Activated naive CD8-positive, alpha-beta T cell treated with anti-CD3 and anti-CD28 coated beads, Interleukin-2, amount 10 ng/mL, durations not matched to agents 7 days and 5 days (primary cell): ENCODE results near the gene ZNF14. TPM values are rescaled to one million over a fixed set of nuclear protein-coding genes. Genes with fewer than 3 reads are reported as not detected.
"Not testable (repeated sequence)": the region's sequence is repeated elsewhere in the genome, so short reads cannot be mapped to it uniquely, and the experiment has no call there.

Source experiments
- ATAC-seq: fragments of 150-1000 bp; cut with Tn5 transposase; one replicate; pipeline ENCODE4 v1.10.0; 2021; ENCODE audit warnings: low read depth, moderate library complexity
- POLR2A ChIA-PET: fragments of 350-600 bp; sonication (Branson Sonifier 250); formaldehyde crosslinking; loops from one replicate; lab custom pipeline; 2021; ENCODE audit warnings: antibody characterized with exemption; lab: Charles Lee
- DNase-seq: peaks from one replicate; pipeline ENCODE4 v3.0.0; 2021
- H3K27ac Mint-ChIP-seq: one replicate; pipeline ENCODE4 v1.8.0; 2022; ENCODE audit warnings: mild to moderate bottlenecking, mixed read lengths
- H3K27me3 Mint-ChIP-seq: one replicate; pipeline ENCODE4 v1.8.0; 2022; ENCODE audit warnings: mild to moderate bottlenecking, moderate library complexity, mixed read lengths
- H3K36me3 Mint-ChIP-seq: one replicate; pipeline ENCODE4 v1.8.0; 2021; ENCODE audit warnings: mild to moderate bottlenecking, mixed read lengths
- H3K4me1 Mint-ChIP-seq: one replicate; pipeline ENCODE4 v1.8.0; 2021; ENCODE audit warnings: mixed read lengths
- H3K4me3 Mint-ChIP-seq: one replicate; pipeline ENCODE4 v1.8.0; 2022; ENCODE audit warnings: mild to moderate bottlenecking, moderate library complexity, mixed read lengths
- H3K9me3 Mint-ChIP-seq: one replicate; pipeline ENCODE4 v1.8.0; 2021; ENCODE audit warnings: mixed read lengths
- total RNA-seq, 2 experiments: library from RNA; stranded (reverse); gene quantifications; one replicate each; pipeline ENCODE4 v1.2.3, GENCODE V29; 2021

The ZNF14 gene
- 10 to 100 TPM; 13.7 to 16.9 TPM for total RNA-seq

GRCh38 chr19:19732579-19733501 is at the start of gene ZNF14:
TSS of gene ZNF14 (minus strand) at chr19:19733112. CDS start at chr19:19732958, 154 bp downstream.
- ATAC-seq, result peak; percentile 100
- H3K4me3 Mint-ChIP-seq, result peak within 1 kb of the TSS; percentile 99
- H3K4me1 Mint-ChIP-seq, result peaks cover 16% of the 10 kb centered on the region
- no peaks in the 10 kb centered on the region for H3K27me3 Mint-ChIP-seq
- H3K27ac Mint-ChIP-seq, result peak within 1 kb of the TSS; percentile 97
- peaks cover 45% of the 10 kb centered on the region for H3K36me3 Mint-ChIP-seq
- POLR2A ChIA-PET, result interaction anchor here (0.5 to 2.6 kb wide), 14 partner anchors 12 to 691 kb away, joined by 3 to 25 read pairs (median 7); partner anchors contain the start of genes ATP13A1, ZNF101, ZNF253 and ZNF506
- peaks cover 15% of the 10 kb centered on the region for H3K9me3 Mint-ChIP-seq
- peak; percentile 85 for DNase-seq

- POLR2A ChIA-PET, H3K27ac Mint-ChIP-seq, H3K27me3 Mint-ChIP-seq, DNase-seq, H3K4me3 Mint-ChIP-seq, ATAC-seq: not testable (repeated sequence)
- H3K9me3 Mint-ChIP-seq, result peaks cover 42% of the 10 kb centered on the region
- peaks cover 19% of the 10 kb centered on the region for H3K4me1 Mint-ChIP-seq
- peaks cover 82% of the 10 kb centered on the region for H3K36me3 Mint-ChIP-seq
Measured at GRCh38 chr19:19781791-19782190, 48.9 kb upstream of the ZNF14 start.

- DNase-seq (no peak), ATAC-seq (no peak)
- POLR2A ChIA-PET, result interaction anchor here (1.4 to 1.7 kb wide), 2 partner anchors 43 to 87 kb away, joined by 4 to 5 read pairs; partner anchors contain the start of genes ZNF253 and ZNF506
- Mint-ChIP-seq H3K4me3 (peak overlapping the region; percentile 93), H3K36me3 (peaks cover 52% of the 10 kb centered on the region), H3K27me3 (no peaks in the 10 kb centered on the region), H3K27ac (peak overlapping the region; percentile 25), H3K9me3 (peaks cover 23% of the 10 kb centered on the region), H3K4me1 (peaks cover 28% of the 10 kb centered on the region)
Measured at GRCh38 chr19:19778666-19779065, 45.8 kb upstream of the ZNF14 start.

GRCh38 chr19:19777692-19778091 is 44.8 kb upstream of the ZNF14 start:
- Mint-ChIP-seq H3K27ac (peak overlapping the region; percentile 89), H3K36me3 (peaks cover 49% of the 10 kb centered on the region), H3K4me1 (peaks cover 26% of the 10 kb centered on the region), H3K4me3 (peak overlapping the region; percentile 93), H3K9me3 (peaks cover 22% of the 10 kb centered on the region), H3K27me3 (no peaks in the 10 kb centered on the region)
- DNase-seq, result no peak
- POLR2A ChIA-PET, result interaction anchor here (1.4 to 2.7 kb wide), 3 partner anchors 44 to 124 kb away, joined by 4 to 25 read pairs (median 5); partner anchors contain the start of genes ZNF253, ZNF506 and ZNF93
- ATAC-seq, result no peak

GRCh38 chr19:19776206-19777008 is 43.5 kb upstream of the ZNF14 start:
- POLR2A ChIA-PET, result interaction anchor here (0.6 to 2.7 kb wide), 22 partner anchors 10 to 1000 kb away, joined by 3 to 36 read pairs (median 4); partner anchors contain the start of genes ATP13A1, ZNF101, ZNF14 and ZNF253
- Mint-ChIP-seq H3K9me3 (peaks cover 17% of the 10 kb centered on the region), H3K4me1 (peaks cover 26% of the 10 kb centered on the region), H3K27me3 (no peaks in the 10 kb centered on the region), H3K27ac (peak overlapping the region; percentile 89), H3K36me3 (peaks cover 39% of the 10 kb centered on the region), H3K4me3 (peak overlapping the region; percentile 93)
- peak; percentile 90 for DNase-seq
- ATAC-seq, result peak; percentile 99

GRCh38 chr19:19775891-19776205 is 42.9 kb upstream of the ZNF14 start:
- peak; percentile 16 for ATAC-seq
- no peaks in the 10 kb centered on the region for H3K27me3 Mint-ChIP-seq
- H3K27ac Mint-ChIP-seq, result peak overlapping the region; percentile 89
- H3K4me3 Mint-ChIP-seq, result peak overlapping the region; percentile 93
- peaks cover 20% of the 10 kb centered on the region for H3K9me3 Mint-ChIP-seq
- H3K36me3 Mint-ChIP-seq, result peaks cover 37% of the 10 kb centered on the region
- DNase-seq, result no peak
- POLR2A ChIA-PET, result interaction anchor here (0.6 to 2.7 kb wide), 21 partner anchors 9 to 1001 kb away, joined by 3 to 36 read pairs (median 4); partner anchors contain the start of genes ATP13A1, ZNF101, ZNF14 and ZNF253
- H3K4me1 Mint-ChIP-seq, result peaks cover 26% of the 10 kb centered on the region

- H3K4me1 Mint-ChIP-seq, result peaks cover 26% of the 10 kb centered on the region
- peak overlapping the region; percentile 25 for H3K4me3 Mint-ChIP-seq
- POLR2A ChIA-PET, result interaction anchor here (0.6 kb wide), 1 partner anchor 176 kb away, joined by 5 read pairs; no protein-coding TSS in a partner anchor
Measured at GRCh38 chr19:19774354-19775033, 41.6 kb upstream of the ZNF14 start.

GRCh38 chr19:19771963-19772362 is 39.1 kb upstream of the ZNF14 start:
- peaks cover 15% of the 10 kb centered on the region for H3K9me3 Mint-ChIP-seq
- H3K4me3 Mint-ChIP-seq, result not testable (repeated sequence)

More at GRCh38 chr19:19774354-19775033, 41.6 kb upstream of the ZNF14 start:
- Mint-ChIP-seq H3K27me3 (no peaks in the 10 kb centered on the region), H3K27ac (no peak overlapping the region), H3K36me3 (peaks cover 26% of the 10 kb centered on the region), H3K9me3 (peaks cover 17% of the 10 kb centered on the region)
- ATAC-seq, result no peak
- no peak for DNase-seq

GRCh38 chr19:19769971-19770370 is 37.1 kb upstream of the ZNF14 start:
- H3K27me3 Mint-ChIP-seq, ATAC-seq, DNase-seq, POLR2A ChIA-PET, H3K4me1 Mint-ChIP-seq, H3K27ac Mint-ChIP-seq, H3K4me3 Mint-ChIP-seq: not testable (repeated sequence)
- Mint-ChIP-seq H3K36me3 (peaks cover 14% of the 10 kb centered on the region), H3K9me3 (peaks cover 21% of the 10 kb centered on the region)

More at GRCh38 chr19:19771963-19772362, 39.1 kb upstream of the ZNF14 start:
- Mint-ChIP-seq H3K4me1 (peaks cover 13% of the 10 kb centered on the region), H3K36me3 (peaks cover 12% of the 10 kb centered on the region)
- ATAC-seq, H3K27ac Mint-ChIP-seq, POLR2A ChIA-PET, H3K27me3 Mint-ChIP-seq, DNase-seq: not testable (repeated sequence)

GRCh38 chr19:19758164-19758563 is 25.3 kb upstream of the ZNF14 start:
- H3K4me3 Mint-ChIP-seq, result no peak overlapping the region
- no peaks in the 10 kb centered on the region for H3K27me3 Mint-ChIP-seq
- POLR2A ChIA-PET, result interaction anchor here (1.2 kb wide), 1 partner anchor 25 kb away, joined by 3 read pairs; the partner anchor contains the start of gene ZNF14
- H3K9me3 Mint-ChIP-seq, result peaks cover 10% of the 10 kb centered on the region
- peaks cover 1% of the 10 kb centered on the region for H3K4me1 Mint-ChIP-seq
- H3K36me3 Mint-ChIP-seq, result peaks cover 8% of the 10 kb centered on the region
- ATAC-seq, result no peak
- no peak overlapping the region for H3K27ac Mint-ChIP-seq
- no peak for DNase-seq

GRCh38 chr19:19752760-19753403 is 20.0 kb upstream of the ZNF14 start:
- H3K9me3 Mint-ChIP-seq, result peaks cover 6% of the 10 kb centered on the region
- H3K4me3 Mint-ChIP-seq, result no peak overlapping the region
- DNase-seq, result no peak
- POLR2A ChIA-PET, result no interaction called here
- peaks cover 2% of the 10 kb centered on the region for H3K36me3 Mint-ChIP-seq
- H3K4me1 Mint-ChIP-seq, result no peaks in the 10 kb centered on the region
- ATAC-seq, result no peak
- no peaks in the 10 kb centered on the region for H3K27me3 Mint-ChIP-seq
- H3K27ac Mint-ChIP-seq, result no peak overlapping the region

- peaks cover 5% of the 10 kb centered on the region for H3K9me3 Mint-ChIP-seq
- POLR2A ChIA-PET, result interaction anchor here (1.2 kb wide), 1 partner anchor 24 kb away, joined by 4 read pairs; no protein-coding TSS in a partner anchor
- H3K27me3 Mint-ChIP-seq, result no peaks in the 10 kb centered on the region
- no peak overlapping the region for H3K4me3 Mint-ChIP-seq
- DNase-seq (no peak), ATAC-seq (no peak)
- peaks cover 2% of the 10 kb centered on the region for H3K36me3 Mint-ChIP-seq
- H3K4me1 Mint-ChIP-seq, result no peaks in the 10 kb centered on the region
- no peak overlapping the region for H3K27ac Mint-ChIP-seq
Measured at GRCh38 chr19:19751846-19752245, 18.9 kb upstream of the ZNF14 start.
